ENCODE results near the gene CADPS.

CADPS gene

GRCh38 chr3:62874711-62875557 lies at the start of gene CADPS:
Gene CADPS, minus strand, starts transcription at chr3:62875416. Its CDS starts 387 bp downstream, at chr3:62875029.
- no peak for TF ChIP-seq CTCF (IDR thresholded peaks at IDR 0.05)
- no peak within 1 kb of the TSS for H3K27ac ChIP-seq
- no peaks in the 10 kb centered on the region for H3K9me3 ChIP-seq
- H3K4me3 ChIP-seq, result peak within 1 kb of the TSS; percentile 28 to 53
- intact Hi-C loops (cut with DNase I; ENCODE audit: low total_unique reads), result no loop called here
- peaks cover 0 to 18% (median 16%) of the 10 kb centered on the region in 4 donors for H3K4me1 ChIP-seq
- H3K27me3 ChIP-seq, result peaks cover 0 to 41% of the 10 kb centered on the region in 2 donors
- peak in 1 of 2 donors; percentile 25 for DNase-seq
- H3K36me3 ChIP-seq, result no peaks in the 10 kb centered on the region

- DNase-seq, result no peak
- no peak overlapping the region for H3K27ac ChIP-seq
Observed at GRCh38 chr3:62923066-62923465, 47.9 kb upstream of the CADPS start.

GRCh38 chr3:62922326-62922725 lies 47.1 kb upstream of the CADPS start:
- no peak for DNase-seq
- no peak for TF ChIP-seq CTCF (IDR thresholded peaks at IDR 0.05)
- Histone ChIP-seq H3K36me3 (no peaks in the 10 kb centered on the region), H3K27me3 (no peaks in the 10 kb centered on the region), H3K9me3 (no peaks in the 10 kb centered on the region), H3K4me1 (no peaks in the 10 kb centered on the region), H3K27ac (no peak overlapping the region), H3K4me3 (no peak overlapping the region)
- intact Hi-C loops (cut with DNase I; ENCODE audit: low total_unique reads), result no loop called here

More at GRCh38 chr3:62923066-62923465, 47.9 kb upstream of the CADPS start:
- intact Hi-C loops (cut with DNase I; ENCODE audit: low total_unique reads), result no loop called here
- Histone ChIP-seq H3K4me3 (no peak overlapping the region), H3K9me3 (no peaks in the 10 kb centered on the region), H3K36me3 (no peaks in the 10 kb centered on the region), H3K27me3 (no peaks in the 10 kb centered on the region), H3K4me1 (no peaks in the 10 kb centered on the region)
- no peak for TF ChIP-seq CTCF (IDR thresholded peaks at IDR 0.05)

GRCh38 chr3:62920466-62920784 lies 45.2 kb upstream of the CADPS start:
- DNase-seq, result no peak
- Histone ChIP-seq H3K36me3 (no peaks in the 10 kb centered on the region), H3K4me3 (no peak overlapping the region), H3K27me3 (no peaks in the 10 kb centered on the region), H3K27ac (no peak overlapping the region), H3K9me3 (no peaks in the 10 kb centered on the region), H3K4me1 (no peaks in the 10 kb centered on the region)
- TF ChIP-seq CTCF (IDR thresholded peaks at IDR 0.05), result no peak
- intact Hi-C loops (cut with DNase I; ENCODE audit: low total_unique reads), result no loop called here

GRCh38 chr3:62919784-62920465 lies 44.7 kb upstream of the CADPS start:
- Histone ChIP-seq H3K36me3 (no peaks in the 10 kb centered on the region), H3K4me3 (no peak overlapping the region), H3K9me3 (no peaks in the 10 kb centered on the region), H3K27ac (no peak overlapping the region), H3K27me3 (no peaks in the 10 kb centered on the region), H3K4me1 (no peaks in the 10 kb centered on the region)
- intact Hi-C loops (cut with DNase I; ENCODE audit: low total_unique reads), result no loop called here
- no peak for TF ChIP-seq CTCF (IDR thresholded peaks at IDR 0.05)
- no peak for DNase-seq
